Midbrain (tissue), 1 donor: ENCODE data around the gene HLA-A.

Experiments
- DNase-seq: peaks from one replicate; lab custom pipeline; 2025; lab: John Stamatoyannopoulos, UW

HLA-A gene

DNA sequence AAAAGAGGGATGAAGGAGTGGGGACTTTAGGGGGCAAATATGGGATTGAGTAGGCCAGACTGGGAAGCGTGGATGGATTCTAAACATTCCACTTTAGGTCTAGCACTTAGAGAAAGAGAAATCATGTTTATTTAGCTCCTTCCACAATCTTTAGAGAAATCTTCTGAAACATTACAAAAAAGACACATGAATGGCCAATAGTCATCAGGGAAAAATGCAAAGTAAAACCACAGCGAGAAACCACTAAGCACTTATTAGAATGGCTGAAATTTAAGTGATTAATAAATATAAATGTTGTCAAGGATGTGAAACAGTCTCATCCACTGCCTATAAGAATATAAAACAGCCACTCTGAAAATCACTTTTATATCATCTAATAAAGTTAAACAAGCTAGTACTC is 46.9 kb downstream of the HLA-A start:
- no peak for DNase-seq

- DNase-seq: no peak
Measured at GRCh38 chr6:29990931-29991330, 48.6 kb downstream of the HLA-A start.

- no peak for DNase-seq
Measured at GRCh38 chr6:29992807-29993206, 50.5 kb downstream of the HLA-A start.

DNA sequence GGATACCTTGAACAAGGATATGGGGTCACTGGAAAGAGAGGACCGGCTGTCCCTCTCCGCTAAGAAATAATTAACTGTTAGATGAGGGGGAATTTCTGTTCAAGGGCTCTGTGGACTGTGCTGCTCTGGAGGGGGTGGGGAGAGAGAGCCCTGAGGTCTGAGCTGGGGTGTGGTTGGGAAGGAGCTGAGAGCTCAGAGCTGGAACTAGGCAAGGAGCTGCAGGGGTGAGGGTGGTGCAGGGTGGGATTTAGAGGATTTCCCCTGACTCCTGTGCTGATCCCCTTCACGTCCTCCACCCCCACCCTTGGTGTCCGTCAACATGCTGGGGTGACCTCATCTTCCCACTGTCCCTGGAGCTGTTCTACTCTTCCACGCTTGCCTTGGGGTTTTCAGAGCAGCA is 52.5 kb downstream of the HLA-A start:
- no peak for DNase-seq

GRCh38 chr6:29995340-29995777 is 53.0 kb downstream of the HLA-A start:
- no peak for DNase-seq
